H1 (cell line): ENCODE results near the gene SBF2. TPM values are rescaled to one million over a fixed set of nuclear protein-coding genes. Genes with fewer than 3 reads are reported as not detected.
A peak's percentile ranks its signal among the peaks of the same experiment; 100 is the strongest.

Experiments
- CTCF ChIA-PET: fragments of 300-600 bp; sonication (Branson Sonifier 250); formaldehyde crosslinking; loops from one replicate; lab custom pipeline; 2021; ENCODE audit not compliant: partially characterized antibody; lab: Charles Lee
- POLR2A ChIA-PET: fragments of 300-600 bp; sonication (Branson Sonifier 250); formaldehyde crosslinking; loops from one replicate; lab custom pipeline; 2021; ENCODE audit warnings: inconsistent platforms; ENCODE audit not compliant: partially characterized antibody; lab: Charles Lee
- DNase-seq, 2 experiments: peaks; one replicate each; pipeline versions ENCODE4 v3.0.0 to v3.0.0-alpha.2; 2010 to 2022; ENCODE audit warnings: low spot score in 2 of 2, low read depth in 1 of 2, mixed read lengths in 1 of 2
- FAIRE-seq: peaks from 2 replicates; lab custom pipeline; 2011; peaks lifted over from hg19 to GRCh38; lab: Jason Lieb, UNC
- H2AFZ ChIP-seq: 2 replicates; pipeline ENCODE4 v1.8.1; 2012; ENCODE audit warnings: low read length, inconsistent platforms
- H2AK5ac ChIP-seq: 2 replicates; pipeline ENCODE4 v1.6.1; 2013; ENCODE audit warnings: low read depth, low read length
- H2BK120ac ChIP-seq: replicated peaks from 2 replicates; pipeline ENCODE3; 2013; ENCODE audit warnings: low read depth, low read length, inconsistent platforms
- H2BK12ac ChIP-seq: 2 replicates; pipeline ENCODE4 v1.6.1; 2013; ENCODE audit warnings: low read depth, low read length
- H2BK15ac ChIP-seq: 2 replicates; pipeline ENCODE4 v1.6.1; 2013; ENCODE audit warnings: low read length
- H2BK20ac ChIP-seq: 2 replicates; pipeline ENCODE4 v1.6.1; 2013; ENCODE audit warnings: low read length
- H2BK5ac ChIP-seq: 2 replicates; pipeline ENCODE4 v1.6.1; 2013; ENCODE audit warnings: low read depth, low read length
- H3K14ac ChIP-seq: 2 replicates; pipeline ENCODE4 v1.6.1; 2013; ENCODE audit warnings: inconsistent platforms; ENCODE audit not compliant: insufficient read length
- H3K18ac ChIP-seq: 2 replicates; pipeline ENCODE4 v1.6.1; 2013; ENCODE audit warnings: low read length; ENCODE audit errors: extremely low read depth
- H3K23ac ChIP-seq: 2 replicates; pipeline ENCODE4 v1.6.1; 2013; ENCODE audit warnings: inconsistent platforms; ENCODE audit not compliant: insufficient read length
- H3K23me2 ChIP-seq: 2 replicates; pipeline ENCODE4 v1.6.1; 2013; ENCODE audit warnings: low read depth, low read length
- H3K27ac ChIP-seq: 2 replicates; pipeline ENCODE4 v1.6.1; 2011; ENCODE audit warnings: low read depth, low read length, inconsistent platforms
- H3K27me3 ChIP-seq, 4 experiments: replicated peaks in 1 of 4; 1 replicate in 1 of 4; 2 replicates in 3 of 4; pipeline versions ENCODE4 v1.6.1 to v1.8.1; 2011 to 2013; ENCODE audit warnings: low read length in 3 of 4, mild to moderate bottlenecking in 3 of 4, inconsistent platforms in 2 of 4, mixed read lengths in 2 of 4, moderate library complexity in 1 of 4; ENCODE audit not compliant: control insufficient read depth in 3 of 4, insufficient read depth in 3 of 4; ENCODE audit errors: extremely low read depth in 1 of 4
- H3K36me3 ChIP-seq, 4 experiments: 2 replicates each; pipeline versions ENCODE4 v1.6.1 to v1.8.1; 2011 to 2013; ENCODE audit warnings: mild to moderate bottlenecking in 4 of 4, low read length in 3 of 4, moderate library complexity in 2 of 4, control low read depth in 1 of 4, inconsistent platforms in 1 of 4; ENCODE audit not compliant: insufficient read depth in 4 of 4, control insufficient read depth in 2 of 4
- H3K4ac ChIP-seq: replicated peaks from 2 replicates; pipeline ENCODE3; 2013; ENCODE audit warnings: low read length, low read depth, mixed read lengths, inconsistent platforms; ENCODE audit not compliant: insufficient read length
- H3K4me1 ChIP-seq, 4 experiments: replicated peaks in 1 of 4; 1 replicate in 1 of 4; 2 replicates in 3 of 4; pipeline versions ENCODE4 v1.6.1 to v1.8.1; 2011 to 2013; ENCODE audit warnings: low read length in 3 of 4, inconsistent platforms in 2 of 4, mixed read lengths in 1 of 4; ENCODE audit not compliant: insufficient read depth in 4 of 4, control insufficient read depth in 3 of 4
- H3K4me2 ChIP-seq, 2 experiments: 2 replicates each; pipeline versions ENCODE4 v1.6.1 to v1.8.1; 2011 to 2013; ENCODE audit warnings: low read depth in 2 of 2, low read length in 2 of 2, control low read depth in 1 of 2, inconsistent platforms in 1 of 2, mild to moderate bottlenecking in 1 of 2; ENCODE audit not compliant: insufficient read depth in 1 of 2
- H3K4me3 ChIP-seq, 4 experiments: fragments of 200-600, 300-600 bp in 1 of 4; sonication (generic), shearing (Covaris generic), sonication (Bioruptor Twin) in 1 of 4; 2 replicates each; pipeline versions ENCODE4 v1.5.1 to v1.8.1; 2011 to 2016; ENCODE audit warnings: low read length in 4 of 4, low read depth in 3 of 4, control low read depth in 2 of 4, inconsistent platforms in 2 of 4, mild to moderate bottlenecking in 2 of 4, mixed read lengths in 1 of 4, moderate library complexity in 1 of 4; ENCODE audit not compliant: insufficient read depth in 2 of 4; ENCODE audit errors: extremely low read depth in 1 of 4
- H3K56ac ChIP-seq: replicated peaks from 2 replicates; pipeline ENCODE3; 2013; ENCODE audit warnings: low read depth, mild to moderate bottlenecking, mixed read lengths, low read length, inconsistent platforms; ENCODE audit not compliant: insufficient read length
- H3K79me1 ChIP-seq: 2 replicates; pipeline ENCODE4 v1.6.1; 2013; ENCODE audit warnings: low read depth, low read length, control low read depth
- H3K79me2 ChIP-seq, 2 experiments: 2 replicates each; pipeline versions ENCODE4 v1.6.1 to v1.8.1; 2012 to 2013; ENCODE audit warnings: low read length in 2 of 2, mild to moderate bottlenecking in 2 of 2, inconsistent platforms in 1 of 2; ENCODE audit not compliant: insufficient read depth in 2 of 2, control insufficient read depth in 1 of 2
- H3K9ac ChIP-seq, 4 experiments: replicated peaks in 1 of 4; 1 replicate in 1 of 4; 2 replicates in 3 of 4; pipeline versions ENCODE4 v1.6.1 to v1.8.1; 2011 to 2013; ENCODE audit warnings: low read depth in 3 of 4, low read length in 3 of 4, control low read depth in 2 of 4, mild to moderate bottlenecking in 2 of 4, moderate library complexity in 2 of 4, inconsistent platforms in 1 of 4; ENCODE audit errors: extremely low read depth in 1 of 4
- H3K9me3 ChIP-seq, 2 experiments: 2 replicates each; pipeline versions ENCODE4 v1.6.1 to v1.8.1; 2012 to 2013; ENCODE audit warnings: mild to moderate bottlenecking in 2 of 2, moderate library complexity in 2 of 2, control low read depth in 1 of 2, inconsistent platforms in 1 of 2, low read depth in 1 of 2, low read length in 1 of 2, mixed read lengths in 1 of 2; ENCODE audit not compliant: insufficient read depth in 2 of 2
- H4K20me1 ChIP-seq, 2 experiments: replicated peaks in 1 of 2; 2 replicates each; pipeline versions ENCODE3 to v1.8.1; 2011 to 2013; ENCODE audit warnings: inconsistent platforms in 2 of 2, low read length in 2 of 2, mild to moderate bottlenecking in 1 of 2; ENCODE audit not compliant: insufficient read depth in 2 of 2, control insufficient read depth in 1 of 2
- H4K5ac ChIP-seq: 2 replicates; pipeline ENCODE4 v1.6.1; 2013; ENCODE audit warnings: low read length, low read depth, mixed read lengths, inconsistent platforms; ENCODE audit not compliant: insufficient read length
- H4K8ac ChIP-seq: 2 replicates; pipeline ENCODE4 v1.8.0; 2013; ENCODE audit warnings: mild to moderate bottlenecking, moderate library complexity, low read length, inconsistent platforms; ENCODE audit not compliant: insufficient read depth; ENCODE audit errors: extremely low read depth
- H4K91ac ChIP-seq: replicated peaks from 2 replicates; pipeline ENCODE3; 2013; ENCODE audit warnings: low read length, mixed read lengths, inconsistent platforms; ENCODE audit not compliant: insufficient read length
- CEBPB ChIP-seq: IDR thresholded peaks from 2 replicates; pipeline ENCODE4 v1.6.1; 2012; ENCODE audit warnings: low read depth, low read length
- JUN ChIP-seq: IDR thresholded peaks from 2 replicates; pipeline ENCODE4 v1.6.1; 2011; ENCODE audit warnings: low read depth, mild to moderate bottlenecking, improper control_type of control experiment, low read length
- KDM1A ChIP-seq: fragments of 200-600, 300-600 bp; sonication (generic); IDR thresholded peaks from 2 replicates; pipeline ENCODE4 v1.7.1; 2016; ENCODE audit warnings: mild to moderate bottlenecking, low read length, borderline replicate concordance
- WGBS, 2 experiments: shearing (Covaris generic) in 1 of 2; methylation state at CpG; one replicate each; pipeline versions ENCODE4 v1.1.6 to v1.1.7; 2013 to 2015; ENCODE audit warnings: low lambda C conversion rate in 2 of 2, mixed read lengths in 2 of 2, inconsistent platforms in 1 of 2, low coverage in 1 of 2, missing lambda C conversion rate in 1 of 2; ENCODE audit not compliant: insufficient replicate concordance in 2 of 2, insufficient coverage in 1 of 2, insufficient read length in 1 of 2; ENCODE audit errors: extremely low coverage in 1 of 2, missing lambda C conversion rate in 1 of 2; 5-methylcytosine and 5-hydroxymethylcytosine counted together
- polyA plus RNA-seq, 7 experiments: library from polyadenylated mRNA; depleted of rRNA in 3 of 7; stranded (reverse) in 5 of 7; unstranded in 2 of 7; fragments of >200 nt in 5 of 7; fragments of 200-250 nt in 2 of 7; gene quantifications; 1 replicate in 5 of 7; 2 replicates in 1 of 7; 4 replicates in 1 of 7; pipeline versions ENCODE4 v1.2.1 to v1.2.3, GENCODE V29; 2011 to 2013; ENCODE audit warnings: missing spikeins in 2 of 7, mixed read lengths in 2 of 7
- total RNA-seq: library from RNA; stranded (reverse); fragmentation: NEBNext Ultra II Directional; extraction: Animal tissue kit (Norgen Biotek cat#: 25700); gene quantifications from 2 replicates; pipeline ENCODE4 v1.2.1, GENCODE V29; 2021

SBF2 gene
- total and polyA plus RNA-seq, 2 of the 8 experiments (the other 6 are each of a cell fraction or from before 2014, with no cell fraction given) = 36.7 to 50.5 TPM

GRCh38 chr11:10067629-10068300 is 226.3 kb downstream of the SBF2 start:
- CTCF ChIA-PET = interaction anchor here (0.6 to 2.6 kb wide), 2 partner anchors 9 to 240 kb away, joined by 3 to 12 read pairs; no protein-coding TSS in a partner anchor
- Histone ChIP-seq H3K4me3 (no peak overlapping the region; a peak in 1 of 8 replicates), H3K4me2 (peak overlapping the region; percentile 10 to 18; a peak in 1 of 4 replicates)

More at GRCh38 chr11:10067629-10068300, 226.3 kb downstream of the SBF2 start:
- Histone ChIP-seq H2AK5ac (no peak overlapping the region), H2BK5ac (no peak overlapping the region; the same call in 1 of the 2 replicates), H3K23me2 (no peaks in the 10 kb centered on the region), H3K27me3 (no peaks in the 10 kb centered on the region), H3K23ac (no peak overlapping the region), H3K4ac (no peak overlapping the region), H3K14ac (no peak overlapping the region), H3K4me1 (peaks cover 2 to 8% (median 6%) of the 10 kb centered on the region in 4 experiments; a peak in 6 of 7 replicates), H2BK12ac (no peak overlapping the region)
- peak; percentile 83 for FAIRE-seq
- peak; percentile 40; the same call in 1 of the 2 replicates for TF ChIP-seq CEBPB
- TF ChIP-seq JUN = no peak
- TF ChIP-seq KDM1A = 0 out of 2 replicates have a peak, but pooled peaks have one; percentile 32
- TF ChIP-seq, all 59 proteins: peak for 2
- Histone ChIP-seq H4K8ac (no peak overlapping the region), H4K20me1 (no peaks in the 10 kb centered on the region), H3K56ac (no peak overlapping the region), H4K91ac (no peak overlapping the region), H3K9ac (no peak overlapping the region), H3K79me2 (peaks cover 0 to 11% of the 10 kb centered on the region in 2 experiments; a peak in 2 of 4 replicates), H4K5ac (peak overlapping the region; percentile 37), H3K9me3 (peaks cover 3% of the 10 kb centered on the region in 2 experiments; a peak in 1 of 4 replicates), H3K79me1 (no peaks in the 10 kb centered on the region), H2BK15ac (no peak overlapping the region), H2BK120ac (peak overlapping the region; percentile 47), H3K36me3 (peaks cover 0 to 2% (median 0%) of the 10 kb centered on the region in 4 experiments; a peak in 1 of 8 replicates), H3K18ac (no peak overlapping the region; the same call in 1 of the 2 replicates), H2AFZ (no peak overlapping the region), H2BK20ac (no peak overlapping the region), H3K27ac (no peak overlapping the region)
- 56% methylated on average over 3 of the region's 3 CpGs; no CpG with 5 or more reads in 1 of the 2 experiments for WGBS, 2 experiments
- POLR2A ChIA-PET = no interaction called here
- DNase-seq = no peak
